SJSA1 (cell line): ENCODE measurements around the gene SPATA18. TPM values are rescaled to one million over a fixed set of nuclear protein-coding genes. Genes with fewer than 3 reads are reported as not detected.

ENCODE experiments used
- DNase-seq, 2 experiments: peaks; one replicate each; pipeline ENCODE4 v3.0.0-alpha.2; 2015 to 2020; ENCODE audit warnings: low spot score in 2 of 2, low read depth in 1 of 2
- H3K27ac ChIP-seq: fragments of 250-450 bp; sonication (Bioruptor Pico); 2 replicates; pipeline ENCODE4 v1.5.1; 2020; ENCODE audit warnings: mild to moderate bottlenecking, moderate library complexity
- H3K27me3 ChIP-seq: fragments of 250-450 bp; sonication (Bioruptor Pico); replicated peaks from 2 replicates; pipeline ENCODE4 v1.5.1; 2020; ENCODE audit warnings: mild to moderate bottlenecking, moderate library complexity
- H3K36me3 ChIP-seq: fragments of 250-450 bp; sonication (Bioruptor Pico); 2 replicates; pipeline ENCODE4 v1.5.1; 2020; ENCODE audit warnings: mild to moderate bottlenecking
- H3K4me1 ChIP-seq: fragments of 250-450 bp; sonication (Bioruptor Pico); replicated peaks from 2 replicates; pipeline ENCODE4 v1.6.1; 2021; ENCODE audit warnings: mild to moderate bottlenecking
- H3K4me3 ChIP-seq: fragments of 250-450 bp; sonication (Bioruptor Pico); 2 replicates; pipeline ENCODE4 v1.5.1; 2020; ENCODE audit warnings: mild to moderate bottlenecking
- H3K9me3 ChIP-seq: fragments of 250-450 bp; sonication (Bioruptor Pico); replicated peaks from 2 replicates; pipeline ENCODE4 v1.5.1; 2020; ENCODE audit warnings: mild to moderate bottlenecking
- total RNA-seq: library from RNA; depleted of rRNA; stranded (reverse); fragments of >200 nt; shearing (Covaris generic); gene quantifications from 2 replicates; pipeline ENCODE4 v1.2.3, GENCODE V29; 2014; rRNA removed

SPATA18 gene
- total RNA-seq = 0.11 TPM in 1 of 2 replicates, not detected in the other

DNA sequence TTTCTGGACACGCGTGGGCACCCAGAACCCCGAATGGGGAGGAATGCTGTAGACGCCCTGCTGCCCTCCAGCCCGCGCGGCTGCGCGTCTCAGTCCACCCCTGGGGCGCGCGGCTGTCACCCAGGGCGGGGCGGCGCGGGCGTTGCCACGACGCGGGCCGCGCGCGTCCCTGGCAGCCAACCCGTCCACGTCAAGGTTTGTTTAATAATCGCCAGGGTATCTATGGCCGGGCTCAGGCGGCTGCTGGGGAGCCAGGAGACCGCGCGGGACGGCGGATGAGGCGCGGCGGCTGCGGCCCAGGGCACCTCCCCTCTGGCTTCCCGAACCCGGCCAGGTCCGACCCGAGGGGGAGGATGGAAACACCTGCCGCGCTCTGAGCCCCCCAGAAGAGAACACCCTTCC lies at the start of gene SPATA18:
SPATA18 (plus strand) TSS at position 92 of the 402 bp plus-strand sequence. CDS start 401 bp downstream, outside the sequence.
- DNase-seq = no peak
- Histone ChIP-seq H3K27ac (no peak within 1 kb of the TSS), H3K9me3 (0 out of 2 replicates have a peak, but pooled peaks cover 6% of the 10 kb centered on the region), H3K36me3 (no peaks in the 10 kb centered on the region), H3K4me3 (peak within 1 kb of the TSS; percentile 37), H3K4me1 (peaks cover 12% of the 10 kb centered on the region), H3K27me3 (peaks cover 52% of the 10 kb centered on the region)

DNA sequence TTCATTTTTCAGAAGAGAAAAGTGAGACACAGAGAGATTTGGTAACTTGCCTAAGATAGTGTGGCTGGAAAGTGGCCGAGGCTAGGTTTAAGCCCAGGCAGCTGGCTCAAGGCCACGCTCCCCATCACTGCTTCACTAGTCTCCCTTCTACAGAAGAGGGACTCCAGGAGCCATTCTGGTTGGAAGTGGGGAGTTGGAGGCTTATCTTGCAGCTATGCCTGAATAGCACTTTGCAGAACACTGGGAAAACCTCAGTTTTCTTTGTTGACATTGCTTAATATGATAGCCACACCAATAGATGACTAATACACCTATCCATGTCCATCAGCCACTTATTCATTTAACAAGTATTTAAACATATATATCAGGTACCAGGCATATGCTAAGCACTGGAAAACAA lies 49.5 kb upstream of the SPATA18 start:
- Histone ChIP-seq H3K27me3 (no peaks in the 10 kb centered on the region), H3K4me3 (no peak overlapping the region), H3K9me3 (no peaks in the 10 kb centered on the region), H3K36me3 (no peaks in the 10 kb centered on the region), H3K4me1 (no peaks in the 10 kb centered on the region), H3K27ac (no peak overlapping the region)
- no peak for DNase-seq

DNA sequence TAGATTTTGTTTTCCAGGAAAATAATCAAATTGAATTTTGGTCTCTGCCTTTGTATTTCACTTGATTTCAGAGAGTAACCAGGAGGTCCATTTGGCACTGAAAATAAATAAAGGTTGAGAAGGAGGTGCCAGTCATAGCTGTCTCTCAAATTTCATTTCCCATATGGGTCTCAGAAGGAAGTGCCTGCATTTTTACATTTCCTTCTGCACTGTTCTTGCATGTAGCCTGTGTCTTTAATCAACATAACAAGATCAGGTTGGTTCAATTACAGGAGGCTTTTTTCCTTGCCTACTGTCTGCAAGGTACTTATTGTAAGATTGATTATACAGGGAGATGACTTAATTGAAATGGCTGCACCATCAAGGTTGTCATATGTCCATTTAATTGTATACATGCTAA lies 46.7 kb upstream of the SPATA18 start:
- Histone ChIP-seq H3K9me3 (no peaks in the 10 kb centered on the region), H3K4me3 (no peak overlapping the region), H3K27me3 (no peaks in the 10 kb centered on the region), H3K36me3 (no peaks in the 10 kb centered on the region), H3K4me1 (no peaks in the 10 kb centered on the region), H3K27ac (no peak overlapping the region)
- DNase-seq = no peak

GRCh38 chr4:52005604-52006273 lies 45.4 kb upstream of the SPATA18 start:
- Histone ChIP-seq H3K9me3 (no peaks in the 10 kb centered on the region), H3K4me3 (no peak overlapping the region), H3K36me3 (no peaks in the 10 kb centered on the region), H3K27ac (no peak overlapping the region), H3K27me3 (no peaks in the 10 kb centered on the region), H3K4me1 (no peaks in the 10 kb centered on the region)
- DNase-seq = no peak

- H3K27ac ChIP-seq = no peak overlapping the region
- H3K4me1 ChIP-seq = no peaks in the 10 kb centered on the region
- no peaks in the 10 kb centered on the region for H3K9me3 ChIP-seq
- H3K27me3 ChIP-seq = no peaks in the 10 kb centered on the region
- H3K36me3 ChIP-seq = no peaks in the 10 kb centered on the region; the same call in 1 of the 2 replicates
- no peak for DNase-seq
- H3K4me3 ChIP-seq = no peak overlapping the region
Measured at GRCh38 chr4:52006887-52007286, 44.2 kb upstream of the SPATA18 start.

- Histone ChIP-seq H3K27me3 (no peaks in the 10 kb centered on the region), H3K9me3 (no peaks in the 10 kb centered on the region), H3K4me1 (no peaks in the 10 kb centered on the region), H3K27ac (no peak overlapping the region), H3K4me3 (no peak overlapping the region), H3K36me3 (no peaks in the 10 kb centered on the region; the same call in 1 of the 2 replicates)
- no peak for DNase-seq
Measured at GRCh38 chr4:52010986-52011385, 40.1 kb upstream of the SPATA18 start.

DNA sequence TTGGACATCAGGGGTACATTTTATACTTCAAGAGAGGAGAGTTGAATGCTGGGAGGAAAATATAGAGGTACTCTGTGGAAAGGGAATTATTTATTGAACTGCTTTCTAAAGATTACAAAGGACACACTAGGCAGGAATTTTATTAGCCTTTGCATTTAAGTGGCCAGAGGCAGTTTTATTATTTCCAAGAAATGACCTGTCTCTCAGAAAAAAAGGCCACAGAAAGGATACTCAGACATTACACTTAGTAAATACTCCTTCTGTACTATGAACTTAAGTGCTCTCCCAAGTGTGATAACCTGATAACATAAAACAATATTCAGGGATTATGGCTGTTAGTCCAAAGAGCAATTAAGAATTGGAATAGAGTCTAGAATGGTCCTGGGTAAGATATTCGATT lies 38.5 kb upstream of the SPATA18 start:
- no peaks in the 10 kb centered on the region for H3K27me3 ChIP-seq
- no peak overlapping the region for H3K27ac ChIP-seq
- no peaks in the 10 kb centered on the region for H3K9me3 ChIP-seq

DNA sequence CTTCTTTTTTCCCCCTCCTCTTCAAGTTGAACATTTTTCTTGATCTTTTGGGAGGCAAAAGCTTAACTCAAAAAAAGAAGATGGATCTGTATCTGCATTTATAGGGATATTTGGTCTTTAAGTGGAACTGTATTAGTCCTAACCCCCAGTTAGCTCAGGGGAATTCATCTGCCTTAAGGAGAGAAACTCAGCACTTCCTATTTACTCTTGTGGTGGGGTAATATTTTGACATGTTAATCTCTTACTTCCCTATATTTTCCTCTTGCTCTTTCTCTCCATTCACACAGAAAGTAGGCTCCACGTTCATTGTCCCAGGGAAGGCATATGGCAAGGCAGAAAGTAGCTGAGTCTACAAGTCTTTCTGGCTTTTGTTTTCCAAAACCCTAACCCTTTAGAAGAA lies 36.2 kb upstream of the SPATA18 start:
- no peaks in the 10 kb centered on the region; the same call in 1 of the 2 replicates for H3K36me3 ChIP-seq
- H3K9me3 ChIP-seq = no peaks in the 10 kb centered on the region
- H3K4me3 ChIP-seq = no peak overlapping the region
- no peak overlapping the region for H3K27ac ChIP-seq
- H3K4me1 ChIP-seq = no peaks in the 10 kb centered on the region
- H3K27me3 ChIP-seq = no peaks in the 10 kb centered on the region
- no peak for DNase-seq

More for the DNA sequence above, 38.5 kb upstream of the SPATA18 start:
- no peak for DNase-seq
- Histone ChIP-seq H3K36me3 (no peaks in the 10 kb centered on the region; the same call in 1 of the 2 replicates), H3K4me3 (no peak overlapping the region), H3K4me1 (no peaks in the 10 kb centered on the region)

DNA sequence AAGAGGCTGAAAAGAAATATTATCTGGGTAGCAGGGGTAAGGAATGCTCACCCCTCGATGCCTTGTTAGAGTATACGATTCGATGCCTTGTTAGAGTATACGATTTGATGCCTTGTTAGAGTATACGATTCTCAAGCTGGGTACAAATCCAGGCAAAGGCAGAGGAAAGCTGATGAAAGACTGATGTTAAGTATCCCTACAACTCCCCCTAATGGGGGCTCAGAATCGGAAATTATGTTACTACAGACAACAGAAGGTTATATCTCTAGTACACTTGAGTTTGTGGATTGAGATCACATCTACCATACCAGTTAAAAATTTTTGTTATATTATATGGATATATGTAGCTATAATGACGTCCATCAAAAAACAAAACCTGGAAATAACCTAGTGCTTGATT lies 35.7 kb upstream of the SPATA18 start:
- Histone ChIP-seq H3K27ac (no peak overlapping the region), H3K36me3 (no peaks in the 10 kb centered on the region; the same call in 1 of the 2 replicates), H3K4me3 (no peak overlapping the region), H3K4me1 (no peaks in the 10 kb centered on the region), H3K27me3 (no peaks in the 10 kb centered on the region), H3K9me3 (no peaks in the 10 kb centered on the region)
- no peak for DNase-seq

DNA sequence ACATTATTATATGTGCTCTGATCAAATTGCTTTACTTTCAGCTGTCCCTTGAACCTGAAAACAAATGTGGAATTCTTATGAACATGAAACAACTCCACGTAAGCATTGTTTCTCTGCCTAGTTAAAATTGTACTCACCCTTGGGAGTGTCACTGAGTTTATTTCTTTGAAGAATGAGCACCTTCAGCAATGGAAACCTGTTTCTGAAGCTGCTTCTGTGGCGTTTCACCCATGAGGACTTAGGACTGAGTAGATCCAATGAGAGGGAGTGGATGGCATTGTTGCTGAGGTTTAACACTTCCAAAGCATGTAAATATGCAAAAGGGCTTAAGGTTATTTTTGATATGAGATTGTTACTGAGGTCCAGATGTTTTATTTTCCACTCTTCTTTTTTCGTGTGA lies 34.1 kb upstream of the SPATA18 start:
- H3K4me1 ChIP-seq = no peaks in the 10 kb centered on the region
- DNase-seq = no peak
- H3K27me3 ChIP-seq = no peaks in the 10 kb centered on the region
- no peak overlapping the region for H3K4me3 ChIP-seq
- no peak overlapping the region for H3K27ac ChIP-seq
- no peaks in the 10 kb centered on the region for H3K36me3 ChIP-seq
- H3K9me3 ChIP-seq = no peaks in the 10 kb centered on the region

GRCh38 chr4:52017814-52018213 lies 33.3 kb upstream of the SPATA18 start:
- no peaks in the 10 kb centered on the region for H3K27me3 ChIP-seq
- no peak overlapping the region for H3K4me3 ChIP-seq
- no peaks in the 10 kb centered on the region for H3K4me1 ChIP-seq
- H3K27ac ChIP-seq = no peak overlapping the region
- H3K9me3 ChIP-seq = no peaks in the 10 kb centered on the region
- H3K36me3 ChIP-seq = peaks cover 4% of the 10 kb centered on the region
- no peak for DNase-seq

GRCh38 chr4:52019936-52020657 lies 31.0 kb upstream of the SPATA18 start, which contains the start of gene LRRC66:
TSS of gene LRRC66 (minus strand) at chr4:52020363. CDS start at chr4:52017613, 2,750 bp downstream.
- Histone ChIP-seq H3K36me3 (peaks cover 19% of the 10 kb centered on the region), H3K27ac (no peak within 1 kb of the TSS), H3K27me3 (no peaks in the 10 kb centered on the region), H3K4me3 (no peak within 1 kb of the TSS), H3K4me1 (no peaks in the 10 kb centered on the region), H3K9me3 (no peaks in the 10 kb centered on the region)
- no peak for DNase-seq

DNA sequence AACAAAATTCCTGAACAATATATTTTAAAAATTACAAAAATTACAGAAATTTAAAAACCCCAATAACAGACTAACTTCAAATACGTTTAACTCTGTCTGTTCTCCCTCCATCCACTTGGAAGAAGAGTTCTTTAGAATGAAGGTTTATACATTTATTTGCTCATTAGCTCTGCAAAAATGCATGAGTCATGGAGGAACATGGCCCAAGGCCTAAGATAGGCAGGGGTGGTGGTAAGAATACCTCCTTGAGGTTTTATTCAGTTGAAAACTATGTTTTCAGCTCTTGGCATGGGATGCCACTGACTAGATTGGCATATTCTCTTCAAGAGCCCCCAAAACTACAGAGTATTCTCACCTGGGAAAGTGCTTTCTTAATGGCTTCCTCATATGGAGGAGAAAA lies 22.1 kb upstream of the SPATA18 start:
- Histone ChIP-seq H3K4me3 (no peak overlapping the region), H3K27ac (peak overlapping the region; percentile 5; the same call in 1 of the 2 replicates), H3K4me1 (peaks cover 7% of the 10 kb centered on the region), H3K9me3 (no peaks in the 10 kb centered on the region), H3K36me3 (peaks cover 69% of the 10 kb centered on the region), H3K27me3 (no peaks in the 10 kb centered on the region)
- peak; percentile 29 to 49 for DNase-seq

DNA sequence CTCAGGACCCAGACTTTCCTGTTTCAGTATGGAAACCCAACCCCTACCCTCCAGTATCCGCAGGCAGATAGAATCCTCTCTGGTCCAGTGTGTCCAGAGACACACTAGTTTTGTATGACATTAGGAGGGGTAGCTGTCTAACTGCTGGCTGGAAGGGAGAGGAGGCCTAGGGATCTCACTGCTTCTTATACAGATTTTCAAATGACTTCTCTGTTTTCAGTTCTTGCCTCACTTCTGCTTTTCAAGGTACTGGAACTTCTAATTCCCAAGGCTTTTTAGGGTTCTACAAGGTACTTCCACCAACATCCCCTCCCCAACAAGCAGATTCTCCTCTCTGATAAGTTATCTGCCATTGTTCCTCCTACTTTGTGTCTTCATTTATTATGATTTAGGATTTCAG lies 19.1 kb upstream of the SPATA18 start:
- no peaks in the 10 kb centered on the region for H3K27me3 ChIP-seq
- H3K4me1 ChIP-seq = peaks cover 11% of the 10 kb centered on the region
- H3K36me3 ChIP-seq = peaks cover 58% of the 10 kb centered on the region
- DNase-seq = no peak
- H3K4me3 ChIP-seq = no peak overlapping the region
- H3K27ac ChIP-seq = no peak overlapping the region
- H3K9me3 ChIP-seq = 0 out of 2 replicates have a peak, but pooled peaks cover 5% of the 10 kb centered on the region
